GM18517 (cell line): ENCODE results near the gene MTIF2.
"Not testable (repeated sequence)": the region's sequence is repeated elsewhere in the genome, so short reads cannot be mapped to it uniquely, and the experiment has no call there.

Source experiments
- ATAC-seq: cut with Tn5 transposase; IDR thresholded peaks from one replicate; pipeline ENCODE4 v1.9.1; 2021; ENCODE audit warnings: mild to moderate bottlenecking, moderate library complexity; ENCODE audit not compliant: unreplicated experiment

Gene MTIF2, protein sequence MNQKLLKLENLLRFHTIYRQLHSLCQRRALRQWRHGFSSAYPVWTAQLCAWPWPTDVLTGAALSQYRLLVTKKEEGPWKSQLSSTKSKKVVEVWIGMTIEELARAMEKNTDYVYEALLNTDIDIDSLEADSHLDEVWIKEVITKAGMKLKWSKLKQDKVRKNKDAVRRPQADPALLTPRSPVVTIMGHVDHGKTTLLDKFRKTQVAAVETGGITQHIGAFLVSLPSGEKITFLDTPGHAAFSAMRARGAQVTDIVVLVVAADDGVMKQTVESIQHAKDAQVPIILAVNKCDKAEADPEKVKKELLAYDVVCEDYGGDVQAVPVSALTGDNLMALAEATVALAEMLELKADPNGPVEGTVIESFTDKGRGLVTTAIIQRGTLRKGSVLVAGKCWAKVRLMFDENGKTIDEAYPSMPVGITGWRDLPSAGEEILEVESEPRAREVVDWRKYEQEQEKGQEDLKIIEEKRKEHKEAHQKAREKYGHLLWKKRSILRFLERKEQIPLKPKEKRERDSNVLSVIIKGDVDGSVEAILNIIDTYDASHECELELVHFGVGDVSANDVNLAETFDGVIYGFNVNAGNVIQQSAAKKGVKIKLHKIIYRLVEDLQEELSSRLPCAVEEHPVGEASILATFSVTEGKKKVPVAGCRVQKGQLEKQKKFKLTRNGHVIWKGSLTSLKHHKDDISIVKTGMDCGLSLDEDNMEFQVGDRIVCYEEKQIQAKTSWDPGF

DNA sequence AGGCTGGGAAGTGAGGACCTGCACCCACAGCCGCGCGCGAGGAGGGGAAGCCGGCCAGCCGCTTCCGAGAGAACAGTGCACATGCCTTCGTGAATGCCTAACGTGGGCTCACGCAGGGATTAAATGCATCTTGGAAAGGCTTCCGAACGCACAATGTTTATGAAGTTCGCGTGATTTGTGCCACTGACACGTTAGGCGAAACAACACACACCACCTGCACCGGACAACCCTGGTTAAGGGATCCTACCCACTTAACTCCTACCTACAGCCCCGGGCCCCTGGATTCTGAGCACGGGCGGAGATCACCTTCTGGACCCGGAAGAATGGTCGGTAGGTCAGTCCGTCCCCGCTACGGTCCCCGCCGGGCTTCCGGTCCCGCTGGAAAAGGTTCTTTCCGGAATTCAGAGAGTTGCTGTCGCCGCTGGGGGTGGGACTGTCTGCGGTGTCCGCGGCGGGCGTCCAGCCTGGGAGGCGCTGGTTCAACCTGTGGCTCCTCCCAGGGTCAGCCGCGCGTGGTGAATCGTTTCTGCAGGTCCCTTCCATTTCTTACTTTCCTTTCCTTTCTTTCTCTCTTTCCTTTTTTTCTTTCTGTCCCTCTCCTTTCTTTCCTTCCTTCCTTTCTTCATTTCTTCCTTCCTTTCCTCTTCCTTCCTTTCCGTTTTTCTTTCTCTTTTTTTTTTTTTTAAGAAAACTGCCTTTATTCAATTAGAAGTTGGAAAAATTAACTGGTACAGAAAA is at the start of gene MTIF2:
TSS of gene MTIF2 (minus strand) at position 325 of the 738 bp plus-strand sequence. CDS start 5,373 bp downstream, outside the sequence.
- peak; percentile 94 for ATAC-seq

DNA sequence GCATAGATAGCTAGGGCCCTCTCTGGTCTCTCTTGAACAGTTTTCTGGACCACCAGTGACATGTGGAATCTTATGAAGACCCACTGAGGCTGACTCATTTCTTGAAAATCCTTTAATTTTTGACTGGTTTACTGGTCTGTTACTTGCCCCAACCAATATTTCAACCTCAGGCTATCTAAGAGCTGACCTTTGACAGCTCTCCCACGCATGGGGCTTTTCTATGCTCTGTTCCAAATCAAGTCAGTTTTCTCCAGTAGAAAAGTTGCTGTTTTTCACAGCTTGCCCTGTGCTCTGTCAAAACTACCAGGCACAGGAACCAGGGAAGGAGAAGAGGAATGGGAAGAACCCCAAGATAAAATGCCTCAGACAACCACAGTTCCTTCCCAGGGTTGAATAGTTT is 46.0 kb upstream of the MTIF2 start:
- ATAC-seq, result no peak

DNA sequence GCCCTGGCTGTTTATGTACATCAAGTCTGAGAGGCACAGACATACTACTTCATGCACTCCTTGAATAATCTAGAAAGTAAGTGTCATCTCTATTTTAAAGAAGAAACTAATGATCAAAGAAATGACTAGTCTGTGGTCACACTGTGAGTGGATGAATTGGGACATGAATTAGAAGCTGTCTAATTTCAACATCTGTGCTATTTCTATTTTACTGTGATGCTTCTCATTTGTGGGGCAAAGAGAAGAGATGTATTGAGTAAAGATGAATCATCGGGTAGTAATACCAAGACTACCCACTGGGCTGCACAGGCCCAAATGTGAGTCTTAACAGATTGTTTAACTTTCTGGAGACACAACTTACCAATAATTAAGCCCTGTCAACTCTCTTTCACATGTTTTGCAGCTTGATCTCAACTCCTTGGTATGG is 42.4 kb upstream of the MTIF2 start:
- peak; percentile 93 for ATAC-seq

DNA sequence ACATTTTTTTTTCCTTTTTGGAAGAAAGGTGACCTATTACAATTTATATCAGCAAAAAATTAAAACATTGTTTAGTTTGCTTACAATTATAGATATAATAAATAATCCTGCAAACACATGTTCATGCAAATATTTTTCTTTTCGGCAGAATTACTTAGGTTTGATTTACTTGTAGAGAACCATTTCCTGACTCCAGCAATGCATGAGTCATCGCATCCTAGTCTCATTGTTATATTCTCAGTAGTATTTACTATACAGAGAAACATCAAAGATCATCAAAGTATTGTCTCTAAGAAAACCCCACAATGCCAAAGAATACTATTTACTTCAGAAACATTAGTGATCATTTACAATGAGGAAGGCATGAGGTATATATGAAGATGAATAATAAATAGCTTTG is 40.4 kb upstream of the MTIF2 start:
- ATAC-seq, result no peak

DNA sequence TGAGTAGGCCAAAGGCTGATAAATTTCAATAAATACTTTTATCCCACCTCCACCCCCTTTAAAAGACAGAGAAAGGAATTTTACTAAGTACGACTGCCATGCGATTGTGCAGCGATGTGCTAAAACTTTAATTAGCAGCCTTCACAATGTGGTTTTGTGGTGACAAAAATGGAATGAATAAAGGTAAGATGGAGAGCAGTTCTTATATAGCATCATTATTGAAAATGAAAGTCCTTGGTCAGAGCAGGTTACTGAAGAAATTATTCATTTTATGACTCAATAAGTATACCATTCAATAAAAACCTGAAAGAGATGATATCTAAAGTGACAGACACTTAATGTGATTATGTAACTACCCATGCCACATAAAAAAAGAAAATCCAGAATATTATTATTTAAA is 33.2 kb upstream of the MTIF2 start:
- peak; percentile 89 for ATAC-seq

DNA sequence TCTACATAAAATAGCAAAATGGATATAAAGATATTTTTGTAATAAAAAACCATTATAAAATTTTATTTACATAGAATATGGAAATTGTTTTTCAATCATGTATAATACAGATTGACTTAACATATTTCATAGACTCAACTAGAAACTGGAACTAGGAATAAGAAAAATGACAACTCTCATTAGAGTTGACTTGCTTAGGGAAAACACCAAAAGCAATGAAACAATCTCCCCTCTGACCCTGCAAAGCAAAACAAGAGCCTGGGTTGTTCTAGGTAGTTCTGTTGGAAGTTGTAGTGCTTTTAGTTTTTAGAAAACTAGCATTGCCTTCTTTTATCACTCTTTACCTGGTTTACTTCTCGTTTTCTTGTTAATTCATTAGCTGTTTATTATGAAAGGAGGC is 32.2 kb upstream of the MTIF2 start:
- ATAC-seq, result no peak

DNA sequence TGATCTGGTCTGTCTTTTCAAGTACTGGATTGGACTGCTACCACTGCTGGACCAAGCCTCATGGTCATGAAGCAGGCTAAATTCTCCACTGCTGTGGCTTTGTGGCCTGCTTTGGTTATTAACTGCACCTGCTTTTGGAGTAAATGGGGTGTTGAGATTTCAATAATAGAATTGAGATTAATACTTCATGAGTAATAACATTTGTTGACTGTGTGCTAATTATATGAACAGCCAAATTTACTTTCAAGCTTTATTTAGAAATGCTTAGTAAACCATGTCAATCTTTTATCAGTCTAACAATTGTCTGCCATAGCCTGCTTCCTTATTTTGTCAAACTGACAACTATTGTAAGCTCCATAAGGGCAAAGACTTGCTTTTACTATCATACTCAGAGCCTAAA is 27.4 kb upstream of the MTIF2 start:
- ATAC-seq, result peak; percentile 66

DNA sequence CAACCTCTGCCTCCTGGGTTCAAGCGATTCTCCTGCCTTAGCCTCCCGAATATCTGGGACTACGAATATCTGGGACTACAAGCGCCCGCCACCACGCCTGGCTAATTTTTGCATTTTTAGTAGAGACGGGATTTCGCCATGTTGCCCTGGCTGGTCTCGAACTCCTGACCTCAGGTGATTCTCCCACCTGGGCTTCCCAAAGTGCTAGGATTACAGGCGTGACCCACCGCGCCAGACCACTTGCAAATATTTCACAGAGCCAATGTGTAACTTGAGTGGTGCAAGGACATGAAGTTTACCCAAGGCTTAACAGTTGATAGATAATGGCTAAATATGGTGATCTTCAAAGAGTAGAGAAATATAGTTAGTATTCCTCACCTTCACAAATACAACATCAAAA is 14.1 kb upstream of the MTIF2 start:
- ATAC-seq, result no peak

DNA sequence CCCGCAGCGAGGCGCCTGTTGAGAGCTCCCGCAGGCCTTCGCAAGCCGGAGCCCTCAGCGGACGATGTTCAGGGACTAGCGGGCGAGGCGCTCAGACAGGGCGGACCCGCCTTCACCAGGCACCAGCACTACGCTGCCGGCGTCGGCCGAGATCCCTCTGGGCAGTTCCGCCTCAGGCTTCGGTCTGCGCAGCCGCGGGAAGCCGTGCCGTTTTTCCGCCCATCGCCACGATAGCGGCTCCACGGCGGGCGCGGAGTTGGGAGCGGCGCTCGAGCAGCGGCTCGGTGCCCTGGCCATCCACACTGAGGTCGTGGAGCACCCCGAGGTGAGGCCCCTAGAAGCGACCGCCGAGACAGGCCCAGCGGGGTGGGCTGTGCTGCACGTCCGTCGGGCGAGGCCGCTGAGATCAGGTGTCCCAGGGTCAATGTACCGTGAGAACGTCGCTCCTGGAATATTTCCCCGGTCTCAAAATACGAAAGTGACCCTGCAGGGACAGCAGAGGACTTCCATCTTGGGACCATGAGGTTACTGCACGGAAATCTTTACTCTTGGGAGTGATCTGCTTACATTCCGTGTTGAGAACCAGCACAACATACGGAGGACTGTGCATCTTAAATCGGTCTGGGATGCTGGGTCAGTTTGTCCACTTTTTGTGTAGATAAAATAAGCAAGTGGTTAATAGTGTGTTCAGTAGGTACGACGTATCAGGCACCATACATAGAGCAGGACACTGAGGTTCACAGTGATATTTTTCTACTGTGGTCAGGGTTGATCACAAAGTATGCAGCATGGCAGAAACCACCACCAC is 13.3 kb upstream of the MTIF2 start:
- peak; percentile 96 for ATAC-seq

DNA sequence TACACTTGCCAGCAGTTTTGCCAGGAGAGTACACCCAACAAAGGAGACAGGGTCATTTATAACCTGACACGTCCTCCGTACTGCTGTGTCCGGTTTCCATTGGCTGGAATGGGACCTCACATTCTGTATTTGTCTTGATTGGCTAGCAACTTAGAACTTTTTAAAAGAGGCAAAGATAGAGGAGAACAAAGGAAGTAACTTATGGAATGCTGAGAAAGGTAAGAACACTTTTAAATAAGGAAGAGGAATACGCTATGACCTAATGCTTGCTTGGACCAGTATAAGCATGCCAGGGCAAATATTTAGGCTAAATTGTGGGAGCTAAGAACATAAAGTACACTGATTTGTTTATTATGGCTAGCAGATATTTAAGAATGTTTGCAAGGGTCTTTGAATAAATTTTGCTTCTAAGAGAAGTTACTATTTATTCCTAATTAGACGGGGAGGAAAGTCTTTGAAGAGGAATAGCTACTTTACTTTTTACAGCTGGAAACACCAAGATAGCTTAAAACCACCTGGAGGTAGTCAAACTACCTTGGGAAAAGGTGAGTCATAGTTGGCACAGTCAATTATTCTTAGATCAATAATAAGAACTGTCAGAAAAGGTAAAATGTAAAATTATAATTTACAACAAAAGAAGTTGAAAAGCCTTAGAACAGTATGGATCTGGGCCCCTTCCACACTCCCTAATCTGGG is 12.0 kb upstream of the MTIF2 start:
- ATAC-seq, result not testable (repeated sequence)

DNA sequence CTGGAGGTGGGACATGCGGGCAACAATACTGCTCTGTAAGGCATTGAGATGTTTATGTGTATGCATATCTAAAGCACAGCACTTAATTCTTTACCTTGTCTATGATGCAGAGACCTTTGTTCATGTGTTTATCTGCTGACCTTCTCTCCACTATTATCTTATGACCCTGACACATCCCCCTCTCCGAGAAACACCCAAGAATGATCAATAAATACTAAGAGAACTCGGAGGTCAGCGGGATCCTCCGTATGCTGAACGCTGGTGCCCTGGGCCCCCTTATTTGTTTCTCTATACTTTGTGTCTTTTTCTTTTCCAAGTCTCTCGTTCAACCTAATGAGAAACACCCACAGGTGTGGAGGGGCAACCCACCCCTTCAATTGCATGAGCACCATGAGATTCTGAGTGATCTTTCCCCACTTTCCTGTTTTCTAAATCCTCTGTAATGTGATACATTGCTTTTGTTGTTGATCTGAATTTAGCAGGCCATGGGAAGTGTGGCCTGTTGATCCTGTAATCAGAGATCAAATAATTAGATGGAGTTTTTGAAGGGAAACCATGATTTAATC is 10.9 kb upstream of the MTIF2 start:
- ATAC-seq, result not testable (repeated sequence)

DNA sequence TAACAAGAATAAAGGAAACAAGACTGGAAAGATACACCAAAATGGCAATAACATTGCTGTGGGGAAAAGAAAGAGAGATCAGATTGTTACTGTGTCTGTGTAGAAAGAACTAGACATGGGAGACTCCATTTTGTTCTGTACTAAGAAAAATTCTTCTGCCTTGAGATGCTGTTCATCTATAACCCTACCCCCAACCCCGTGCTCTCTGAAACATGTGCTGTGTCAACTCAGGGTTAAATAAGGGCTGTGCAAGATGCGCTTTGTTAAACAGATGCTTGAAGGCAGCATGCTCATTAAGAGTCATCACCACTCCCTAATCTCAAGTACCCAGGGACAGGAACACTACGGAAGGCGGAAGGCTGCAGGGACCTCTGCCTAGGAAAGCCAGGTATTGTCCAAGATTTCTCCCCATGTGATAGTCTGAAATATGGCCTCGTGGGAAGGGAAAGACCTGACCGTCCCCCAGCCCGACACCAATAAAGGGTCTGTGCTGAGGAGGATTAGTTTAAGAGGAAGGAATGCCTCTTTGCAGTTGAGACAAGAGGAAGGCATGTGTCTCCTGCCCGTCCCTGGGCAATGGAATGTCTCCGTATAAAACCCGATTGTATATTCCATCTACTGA is 10.3 kb upstream of the MTIF2 start:
- not testable (repeated sequence) for ATAC-seq

DNA sequence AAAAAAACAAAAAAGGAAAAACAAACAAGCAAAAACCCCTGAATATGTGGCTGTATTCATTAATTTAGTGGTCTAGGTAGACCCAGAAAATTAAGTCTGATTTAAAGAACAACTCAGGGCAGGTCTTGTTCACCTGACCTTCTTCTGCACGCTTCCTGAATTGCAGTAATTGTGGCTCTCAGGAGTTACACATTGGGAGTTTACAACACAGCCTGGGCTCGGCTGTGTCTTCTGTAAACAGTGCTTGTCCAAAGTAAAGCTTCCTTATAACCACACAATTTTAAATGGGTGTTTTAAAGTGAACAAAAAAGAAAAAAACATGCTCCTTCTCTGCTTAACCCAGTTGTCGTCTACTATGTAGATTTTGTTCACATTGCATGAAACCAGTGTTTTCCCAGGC is 8.3 kb upstream of the MTIF2 start:
- no peak for ATAC-seq

DNA sequence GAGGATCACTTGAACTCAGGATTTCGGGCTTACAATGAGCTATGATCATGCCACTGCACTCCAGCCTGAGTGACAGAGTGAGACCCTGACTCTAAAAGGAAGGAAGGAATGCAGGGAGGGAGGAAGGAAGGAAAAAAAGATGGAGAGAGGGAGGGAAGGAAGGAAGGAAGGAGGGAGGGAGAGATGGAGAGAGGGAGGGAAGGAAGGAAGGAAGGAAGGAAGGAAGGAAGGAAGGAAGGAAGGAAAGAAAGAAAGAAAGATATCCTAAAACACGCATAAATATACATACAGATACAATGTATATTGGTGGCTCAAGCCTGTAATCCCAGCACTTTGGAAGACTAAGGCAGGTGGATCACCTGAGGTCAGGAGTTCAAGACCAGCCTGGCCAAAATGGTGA is 5.3 kb upstream of the MTIF2 start:
- ATAC-seq, result not testable (repeated sequence)

DNA sequence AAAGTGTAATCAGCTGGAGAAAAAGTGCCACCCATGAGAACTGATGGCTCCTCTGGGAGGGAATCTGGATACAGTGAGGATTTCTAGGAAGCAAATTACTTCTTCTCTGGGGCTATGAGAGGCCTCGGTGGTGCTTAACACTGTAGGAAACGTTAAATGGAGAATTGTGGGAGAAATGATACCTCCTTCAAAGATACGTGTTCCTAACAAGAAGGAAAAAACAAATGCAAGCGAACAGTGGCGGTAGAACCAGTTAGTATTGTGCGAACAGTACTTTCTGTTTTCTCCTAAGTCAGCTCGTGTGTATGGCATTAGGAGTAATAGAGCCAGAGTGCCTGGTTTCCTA is 587 bp upstream of the MTIF2 start:
- ATAC-seq, result no peak

DNA sequence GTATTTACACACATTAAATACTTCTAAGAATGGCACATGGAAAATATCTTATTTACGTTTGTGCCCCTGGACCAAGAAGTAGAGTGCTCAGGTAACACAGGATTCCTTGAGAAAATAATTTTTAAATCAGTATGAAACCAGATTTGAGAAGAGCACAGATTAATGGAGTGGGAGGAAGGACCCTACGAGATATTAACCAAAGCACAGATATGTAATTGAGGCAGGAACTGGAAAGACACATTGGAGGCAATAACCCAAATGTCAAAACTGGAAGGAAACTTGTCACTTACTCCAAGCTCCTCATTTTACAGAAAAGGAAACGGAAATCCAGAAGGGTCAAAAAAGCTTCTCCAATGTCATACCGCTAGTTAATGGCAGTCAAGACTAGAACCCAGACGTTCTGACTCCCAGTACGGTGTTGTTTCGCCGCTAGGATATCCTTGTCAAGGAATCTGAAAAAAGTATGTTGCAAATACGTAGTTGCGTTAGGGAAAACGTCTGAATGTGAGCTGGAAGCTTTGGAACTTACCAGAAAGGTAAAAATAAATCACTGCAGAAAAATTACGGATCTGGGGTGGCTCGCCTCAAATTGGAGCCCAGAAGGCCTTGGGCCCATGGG is 634 bp downstream of the MTIF2 start:
- no peak for ATAC-seq

DNA sequence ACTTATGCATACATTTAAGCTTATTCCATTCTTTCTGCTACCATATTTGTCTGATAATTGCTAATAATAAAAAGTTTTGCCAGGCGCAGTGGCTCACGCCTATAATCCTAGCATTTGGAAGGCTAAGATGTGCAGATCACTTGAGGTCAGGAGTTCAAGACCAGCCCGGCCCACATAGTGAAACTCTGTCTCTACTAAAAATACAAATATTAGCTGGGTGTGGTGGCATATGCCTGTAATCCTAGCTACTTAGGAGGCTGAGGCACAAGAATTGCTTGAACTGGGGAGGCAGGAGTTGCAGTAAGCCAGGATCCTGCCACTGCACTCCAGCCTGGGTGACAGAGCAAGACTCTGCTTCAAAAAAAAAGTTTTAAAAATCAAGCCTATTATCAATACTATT is 9.4 kb downstream of the MTIF2 start:
- ATAC-seq, result not testable (repeated sequence)

DNA sequence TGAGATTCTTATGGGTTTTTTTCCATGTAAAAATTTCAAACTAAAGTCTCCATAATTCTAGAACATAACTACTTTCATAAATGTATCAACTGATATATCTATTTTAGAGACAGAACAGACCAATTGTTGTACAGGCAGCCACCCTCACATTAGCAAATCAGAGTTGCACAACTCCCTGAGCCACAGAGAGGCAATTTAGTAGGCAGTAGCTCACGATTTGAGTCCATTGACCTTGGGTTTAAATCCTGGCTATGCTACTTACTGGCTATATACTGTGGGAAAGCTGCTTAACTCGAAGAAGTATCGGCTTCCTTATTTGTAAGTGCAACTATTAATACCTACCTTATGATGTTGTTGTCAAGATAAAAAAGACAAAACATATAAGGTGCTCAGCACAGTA is 16.2 kb downstream of the MTIF2 start:
- no peak for ATAC-seq

DNA sequence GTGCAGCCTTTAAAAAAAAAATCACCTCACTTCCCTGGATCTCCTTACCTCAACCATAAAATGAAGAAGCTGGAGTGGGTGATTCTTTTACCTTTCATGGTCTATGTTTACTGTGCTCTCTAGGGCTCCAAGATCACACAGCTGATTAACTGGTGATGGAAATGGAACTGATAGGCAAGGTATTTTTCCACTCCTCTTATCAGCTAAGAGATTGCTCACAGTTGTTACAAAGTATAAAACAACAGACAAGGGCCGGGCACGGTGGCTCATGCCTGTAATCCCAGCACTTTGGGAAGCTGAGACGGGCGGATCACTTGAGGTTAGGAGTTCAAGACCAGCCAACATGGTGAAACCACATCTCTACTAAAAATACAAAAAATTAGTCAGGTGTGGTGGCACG is 22.0 kb downstream of the MTIF2 start:
- ATAC-seq, result no peak
